CD4-positive, alpha-beta T cell treated with Interleukin-4 for 4 hours (primary cell): ENCODE data around the gene CYB5B.

Experiments used
- DNase-seq: peaks from one replicate; pipeline ENCODE4 v3.0.0-alpha.2; 2020

Gene CYB5B

GRCh38 chr16:69490707-69491324, 66.4 kb downstream of the CYB5B start:
- no peak for DNase-seq

- peak; percentile 31 for DNase-seq
Measured at GRCh38 chr16:69494991-69495392, 70.6 kb downstream of the CYB5B start.

GRCh38 chr16:69495821-69496220, 71.4 kb downstream of the CYB5B start:
- DNase-seq: no peak

GRCh38 chr16:69496376-69496775, 72.0 kb downstream of the CYB5B start:
- DNase-seq: no peak

- no peak for DNase-seq
Measured at GRCh38 chr16:69496896-69497295, 72.5 kb downstream of the CYB5B start.

GRCh38 chr16:69497876-69498596, 73.6 kb downstream of the CYB5B start:
- DNase-seq: no peak

- no peak for DNase-seq
Measured at GRCh38 chr16:69498926-69499325, 74.5 kb downstream of the CYB5B start.

- DNase-seq: no peak
Measured at GRCh38 chr16:69499541-69500230, 75.3 kb downstream of the CYB5B start.

- DNase-seq: no peak
Measured at GRCh38 chr16:69500496-69500895, 76.1 kb downstream of the CYB5B start.

GRCh38 chr16:69501956-69502745, 77.7 kb downstream of the CYB5B start:
- DNase-seq: no peak

- no peak for DNase-seq
Measured at GRCh38 chr16:69503244-69503643, 78.8 kb downstream of the CYB5B start.

GRCh38 chr16:69508033-69508755, 83.8 kb downstream of the CYB5B start:
- no peak for DNase-seq

GRCh38 chr16:69509125-69509524, 84.7 kb downstream of the CYB5B start:
- DNase-seq: no peak

- peak; percentile 6 for DNase-seq
Measured at GRCh38 chr16:69511651-69512050, 87.2 kb downstream of the CYB5B start.

- no peak for DNase-seq
Measured at GRCh38 chr16:69513180-69513966, 89.0 kb downstream of the CYB5B start.

GRCh38 chr16:69514356-69514755, 89.9 kb downstream of the CYB5B start:
- DNase-seq: no peak
